T-helper 1 cell treated with Interleukin-12 subunit alpha and Interleukin-12 subunit beta and Interleukin-4 antibody, amounts not matched to agents 30 μg/mL and 1 μg/mL, for 36 hours (primary cell): Measurements from ENCODE around the gene ANKRD11.

Experiments used
- H3K27ac Mint-ChIP-seq: one replicate; pipeline ENCODE4 v1.8.0; 2021; ENCODE audit warnings: mild to moderate bottlenecking, mixed read lengths
- H3K27me3 Mint-ChIP-seq: one replicate; pipeline ENCODE4 v1.8.0; 2021; ENCODE audit warnings: low read depth, mixed read lengths
- H3K36me3 Mint-ChIP-seq: one replicate; pipeline ENCODE4 v1.8.0; 2021; ENCODE audit warnings: low read depth, mixed read lengths
- H3K4me1 Mint-ChIP-seq: one replicate; pipeline ENCODE4 v1.8.0; 2021; ENCODE audit warnings: low read depth, mixed read lengths
- H3K4me3 Mint-ChIP-seq: one replicate; pipeline ENCODE4 v1.8.0; 2021; ENCODE audit warnings: mild to moderate bottlenecking, moderate library complexity, mixed read lengths
- H3K9me3 Mint-ChIP-seq: one replicate; pipeline ENCODE4 v1.8.0; 2021; ENCODE audit warnings: mixed read lengths

Gene ANKRD11

DNA sequence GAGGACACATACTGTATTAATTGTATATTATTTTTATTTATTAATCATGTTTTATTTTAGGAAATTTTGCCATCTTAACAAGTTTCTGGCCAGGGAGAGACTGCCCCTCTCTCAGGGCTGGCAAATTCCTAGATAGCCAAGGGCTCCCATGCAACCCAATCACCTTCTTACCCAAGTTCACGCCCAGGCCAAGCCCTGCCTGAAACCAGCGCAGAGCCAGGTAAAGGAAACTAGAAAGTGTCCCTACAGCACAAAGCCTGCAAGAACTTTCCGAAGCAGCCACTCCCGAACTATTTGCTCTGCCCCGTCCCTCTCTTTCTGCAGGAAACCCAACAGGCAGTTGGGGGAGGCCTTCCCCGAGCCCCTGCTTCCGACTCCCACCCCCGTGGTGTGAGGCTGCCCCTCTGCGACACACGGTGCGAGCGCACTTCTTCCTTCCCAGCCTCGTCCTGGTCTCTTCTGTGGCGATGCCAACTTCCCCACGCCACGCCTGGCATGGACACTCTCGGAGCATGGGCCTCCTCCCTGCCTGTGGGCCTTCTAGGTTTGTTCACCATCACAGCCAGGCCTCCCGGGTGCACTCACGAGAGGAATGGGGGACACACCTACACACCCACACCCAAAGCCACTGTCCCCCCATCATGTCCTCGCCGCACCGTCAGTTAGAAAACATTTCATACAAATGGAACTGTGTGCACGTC is 172.5 kb downstream of the ANKRD11 start:
- Mint-ChIP-seq H3K9me3 (no peaks in the 10 kb centered on the region), H3K4me1 (peaks cover 78% of the 10 kb centered on the region), H3K27ac (peak overlapping the region; percentile 99), H3K27me3 (no peaks in the 10 kb centered on the region), H3K4me3 (peak overlapping the region; percentile 47), H3K36me3 (peaks cover 36% of the 10 kb centered on the region)

DNA sequence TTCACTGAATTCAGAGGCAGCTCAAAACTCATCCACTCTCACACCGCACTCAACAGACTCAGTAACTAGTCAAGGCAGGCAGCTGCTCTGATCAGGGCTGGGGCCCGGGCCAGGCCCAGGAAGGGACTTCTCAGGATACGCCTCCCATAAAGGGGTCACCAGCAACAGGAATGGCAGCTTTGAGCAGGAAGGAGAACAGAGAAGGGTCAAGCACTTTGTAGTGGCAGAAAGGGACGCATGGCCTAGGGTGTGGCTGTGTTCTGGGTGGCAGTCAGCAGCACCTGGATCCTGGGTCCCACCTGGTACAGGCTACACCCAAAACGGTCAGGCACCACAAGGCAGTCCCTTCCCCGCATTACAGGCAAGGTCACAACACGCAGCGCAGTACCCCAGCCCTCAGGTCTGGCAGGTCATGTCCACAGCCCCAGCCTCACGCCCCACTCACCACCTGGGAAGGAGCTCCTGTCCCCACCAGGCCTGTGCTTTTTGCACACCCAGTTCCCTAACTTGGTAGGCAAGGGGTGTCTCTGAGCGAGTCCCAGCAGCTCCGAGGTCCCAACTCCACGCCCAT is 173.2 kb downstream of the ANKRD11 start:
- H3K36me3 Mint-ChIP-seq, result peaks cover 33% of the 10 kb centered on the region
- H3K9me3 Mint-ChIP-seq, result no peaks in the 10 kb centered on the region
- peak overlapping the region; percentile 53 for H3K4me3 Mint-ChIP-seq
- H3K27me3 Mint-ChIP-seq, result no peaks in the 10 kb centered on the region
- peaks cover 72% of the 10 kb centered on the region for H3K4me1 Mint-ChIP-seq
- H3K27ac Mint-ChIP-seq, result peak overlapping the region; percentile 99

DNA sequence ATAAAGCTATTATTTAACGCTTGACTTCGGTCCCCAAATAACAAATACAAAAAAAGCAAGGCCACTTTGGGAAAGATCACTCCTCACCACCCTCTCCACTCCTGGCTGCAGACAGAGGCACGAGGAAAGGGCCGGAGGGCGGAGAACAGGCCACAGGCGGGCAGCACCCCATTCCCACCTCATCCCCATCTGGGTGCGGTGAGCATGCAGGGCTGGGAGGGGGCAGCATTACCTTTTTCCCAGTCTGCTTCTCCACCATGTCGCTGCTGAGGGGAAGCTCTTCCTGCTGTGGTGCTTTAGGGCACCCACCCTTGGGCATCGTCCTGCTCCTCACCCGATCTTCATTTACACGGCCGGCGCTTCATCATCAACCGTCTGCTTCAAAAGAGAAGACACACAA is 173.7 kb downstream of the ANKRD11 start:
- peak overlapping the region; percentile 72 for H3K4me3 Mint-ChIP-seq
- H3K4me1 Mint-ChIP-seq, result peaks cover 67% of the 10 kb centered on the region
- H3K27ac Mint-ChIP-seq, result peak overlapping the region; percentile 99
- H3K9me3 Mint-ChIP-seq, result no peaks in the 10 kb centered on the region
- no peaks in the 10 kb centered on the region for H3K27me3 Mint-ChIP-seq
- peaks cover 31% of the 10 kb centered on the region for H3K36me3 Mint-ChIP-seq

DNA sequence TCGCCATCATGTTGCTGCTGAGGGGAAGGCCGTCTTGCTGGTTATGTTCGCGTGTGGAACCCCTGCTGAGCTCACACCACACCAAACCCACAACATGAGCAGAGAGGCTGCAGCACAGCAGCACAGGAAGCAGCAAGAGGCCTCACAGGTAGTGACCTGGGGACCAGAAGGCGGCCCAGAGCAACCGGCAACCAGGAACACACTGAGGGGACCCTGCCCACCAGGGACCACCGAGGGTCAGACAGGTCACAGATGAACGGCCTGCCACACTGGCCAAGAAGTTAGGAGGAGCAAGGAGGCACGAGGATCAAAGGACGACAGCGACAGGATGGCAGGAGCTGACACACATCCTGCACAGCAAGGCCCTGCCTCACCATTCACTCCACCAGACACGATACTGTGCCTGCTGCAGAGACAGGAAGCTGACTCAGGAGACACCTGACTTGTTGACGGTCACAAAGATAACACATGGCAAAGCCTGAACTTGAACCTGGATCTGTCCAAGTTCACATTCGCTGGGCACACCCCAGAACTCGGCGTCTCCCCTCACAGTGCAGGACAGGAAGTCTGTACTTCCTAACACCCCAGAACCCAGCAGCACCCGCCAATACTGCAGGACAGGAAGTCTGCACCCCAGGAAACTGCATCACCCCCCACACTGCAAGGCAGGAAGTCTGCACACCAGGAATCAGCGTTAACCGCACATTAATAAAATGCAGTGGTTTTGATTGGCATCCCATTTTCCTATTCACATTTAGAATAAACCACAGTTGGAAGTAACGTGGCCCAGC is 174.4 kb downstream of the ANKRD11 start:
- peak overlapping the region; percentile 72 for H3K4me3 Mint-ChIP-seq
- H3K36me3 Mint-ChIP-seq, result peaks cover 33% of the 10 kb centered on the region
- no peaks in the 10 kb centered on the region for H3K27me3 Mint-ChIP-seq
- H3K4me1 Mint-ChIP-seq, result peaks cover 65% of the 10 kb centered on the region
- H3K27ac Mint-ChIP-seq, result peak overlapping the region; percentile 99
- H3K9me3 Mint-ChIP-seq, result no peaks in the 10 kb centered on the region

DNA sequence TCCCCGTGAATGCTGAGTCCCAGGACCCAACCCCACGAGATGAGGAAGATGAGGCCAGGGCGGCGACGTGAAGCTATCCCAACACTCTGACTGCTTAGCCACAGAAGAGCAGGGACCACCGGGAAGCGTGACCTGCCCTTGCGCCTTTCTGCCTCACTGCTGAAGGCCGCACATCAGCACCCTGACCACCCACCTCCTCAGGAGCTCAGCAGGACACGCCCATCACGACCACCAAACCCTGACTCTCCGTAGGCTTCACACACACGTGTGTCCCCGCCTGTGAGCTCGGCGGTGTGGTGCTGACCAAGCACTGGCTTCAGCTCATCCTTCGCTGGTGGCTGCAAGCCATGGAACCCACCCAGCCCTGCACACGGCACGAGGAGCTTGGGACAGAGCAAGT is 175.1 kb downstream of the ANKRD11 start:
- Mint-ChIP-seq H3K27ac (peak overlapping the region; percentile 99), H3K4me3 (peak overlapping the region; percentile 72), H3K36me3 (peaks cover 35% of the 10 kb centered on the region), H3K27me3 (no peaks in the 10 kb centered on the region), H3K9me3 (no peaks in the 10 kb centered on the region), H3K4me1 (peaks cover 64% of the 10 kb centered on the region)

DNA sequence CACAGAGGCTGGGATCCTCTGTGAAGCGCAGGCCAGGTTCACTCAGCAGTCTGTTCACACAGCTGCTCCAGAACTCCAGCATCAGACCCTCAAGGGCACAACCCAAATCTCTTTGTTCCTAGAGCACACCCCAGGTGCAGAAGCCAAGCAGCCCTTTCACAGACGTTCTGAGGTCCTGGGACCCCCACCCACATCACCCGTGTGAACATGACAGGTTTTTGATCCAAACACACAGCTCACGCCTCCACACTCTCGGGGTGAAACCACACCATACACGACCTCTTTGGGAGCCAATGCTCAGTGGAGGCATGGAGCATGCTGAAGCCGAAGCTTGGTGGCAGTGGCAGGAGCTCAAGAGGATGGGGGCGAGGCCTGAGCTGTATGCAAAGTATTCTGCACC is 175.5 kb downstream of the ANKRD11 start:
- Mint-ChIP-seq H3K36me3 (peaks cover 39% of the 10 kb centered on the region), H3K9me3 (no peaks in the 10 kb centered on the region), H3K27me3 (no peaks in the 10 kb centered on the region), H3K27ac (peak overlapping the region; percentile 99), H3K4me1 (peaks cover 64% of the 10 kb centered on the region), H3K4me3 (peak overlapping the region; percentile 66)

DNA sequence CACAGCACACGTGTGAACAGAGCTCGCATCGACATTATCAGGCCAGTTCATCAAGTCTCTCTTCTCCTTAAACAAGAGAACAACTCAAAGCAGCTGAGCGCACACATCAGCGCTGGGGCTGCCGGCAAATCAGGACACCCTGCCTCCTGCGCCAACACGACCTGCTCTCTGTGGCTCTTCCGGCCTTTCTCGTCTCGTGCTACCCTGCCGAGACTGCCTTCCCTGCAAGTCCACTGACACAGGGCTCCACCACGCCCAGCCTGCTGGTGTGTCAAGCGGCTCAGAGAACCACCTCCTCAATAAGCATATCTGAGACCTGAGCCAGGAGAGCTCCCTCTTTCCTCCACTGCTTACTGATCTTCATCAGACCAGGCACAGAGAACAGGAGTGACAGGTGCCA is 176.0 kb downstream of the ANKRD11 start:
- H3K4me3 Mint-ChIP-seq, result peak overlapping the region; percentile 66
- H3K27ac Mint-ChIP-seq, result peak overlapping the region; percentile 99
- H3K9me3 Mint-ChIP-seq, result no peaks in the 10 kb centered on the region
- peaks cover 64% of the 10 kb centered on the region for H3K4me1 Mint-ChIP-seq
- no peaks in the 10 kb centered on the region for H3K27me3 Mint-ChIP-seq
- peaks cover 39% of the 10 kb centered on the region for H3K36me3 Mint-ChIP-seq

DNA sequence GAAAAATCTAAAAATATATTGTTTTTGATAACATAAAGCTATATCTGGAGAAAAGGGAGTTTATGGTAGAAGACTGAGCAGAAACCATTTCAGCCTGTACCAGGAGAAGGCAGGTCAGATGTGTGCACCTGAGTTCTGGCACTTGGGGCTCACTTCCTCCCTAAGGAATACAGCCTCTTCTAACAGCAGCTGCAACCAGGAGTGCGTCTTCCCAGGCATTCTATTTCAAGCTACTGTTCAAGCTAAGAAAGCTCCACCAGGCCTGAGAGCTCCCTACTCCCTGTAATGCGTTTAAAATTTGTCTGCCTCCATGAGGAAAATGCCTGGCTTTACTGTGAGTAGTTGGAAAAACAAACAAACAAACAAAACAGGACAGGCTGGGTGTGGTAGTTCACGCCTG is 176.8 kb downstream of the ANKRD11 start:
- H3K9me3 Mint-ChIP-seq, result no peaks in the 10 kb centered on the region
- H3K27ac Mint-ChIP-seq, result peak overlapping the region; percentile 99
- peaks cover 38% of the 10 kb centered on the region for H3K36me3 Mint-ChIP-seq
- peaks cover 67% of the 10 kb centered on the region for H3K4me1 Mint-ChIP-seq
- peak overlapping the region; percentile 66 for H3K4me3 Mint-ChIP-seq
- no peaks in the 10 kb centered on the region for H3K27me3 Mint-ChIP-seq

DNA sequence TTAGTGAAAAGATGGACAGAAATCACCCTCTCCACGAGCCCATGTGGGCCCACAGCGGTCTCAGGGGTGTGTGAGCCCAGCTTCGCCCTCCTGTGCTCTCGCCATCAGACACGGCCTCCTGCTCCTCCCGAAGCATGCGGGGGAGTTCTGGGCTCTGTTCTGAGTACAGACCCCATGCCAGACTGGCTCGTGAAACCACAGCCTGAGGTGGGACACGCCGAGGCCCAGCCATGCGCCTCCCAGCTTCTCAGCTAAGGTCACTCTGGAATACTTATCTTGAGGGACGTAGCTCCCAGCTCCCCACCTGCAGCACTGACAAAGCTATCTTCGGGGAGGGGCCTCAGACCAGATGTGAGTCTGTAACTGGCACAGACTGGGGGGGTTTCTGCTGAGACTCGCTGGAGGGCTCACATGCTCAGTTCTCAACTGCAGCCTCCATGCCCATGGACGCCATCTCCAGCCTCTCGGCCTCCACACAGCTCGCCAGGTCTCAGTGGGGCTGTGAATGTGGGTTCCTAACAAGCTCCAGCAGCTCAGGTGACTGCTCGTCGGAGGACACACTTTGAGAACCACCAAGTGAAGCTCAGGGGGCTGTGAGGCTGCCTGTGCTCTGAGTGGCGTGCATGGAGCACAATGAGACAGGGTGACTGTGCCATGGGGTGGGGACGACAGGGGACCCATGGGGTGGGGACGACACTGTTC is 177.6 kb downstream of the ANKRD11 start:
- Mint-ChIP-seq H3K36me3 (peaks cover 32% of the 10 kb centered on the region), H3K27me3 (no peaks in the 10 kb centered on the region), H3K4me3 (no peak overlapping the region), H3K27ac (peak overlapping the region; percentile 41), H3K4me1 (peaks cover 65% of the 10 kb centered on the region), H3K9me3 (no peaks in the 10 kb centered on the region)

DNA sequence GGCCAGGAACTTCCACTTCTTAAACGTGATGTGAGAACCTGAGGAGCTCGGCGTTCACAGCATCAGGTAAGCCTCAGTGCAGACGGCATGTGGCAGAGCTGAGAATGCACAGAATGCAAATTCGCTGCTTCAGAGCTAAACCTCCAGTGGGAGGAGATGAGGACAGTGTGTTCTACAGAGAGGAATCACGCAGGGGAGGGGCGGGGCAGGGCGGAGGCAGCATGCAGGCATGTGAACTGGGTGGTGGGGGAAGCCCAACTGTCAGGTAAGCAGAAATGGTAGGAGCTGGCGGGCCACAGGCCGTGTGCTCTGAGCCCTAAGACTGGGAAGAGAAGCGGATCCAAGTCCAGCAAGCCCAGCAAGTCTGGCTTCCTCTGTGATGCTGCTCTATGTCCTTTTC is 178.2 kb downstream of the ANKRD11 start:
- Mint-ChIP-seq H3K27me3 (no peaks in the 10 kb centered on the region), H3K9me3 (no peaks in the 10 kb centered on the region), H3K4me3 (no peak overlapping the region), H3K27ac (no peak overlapping the region), H3K36me3 (peaks cover 31% of the 10 kb centered on the region), H3K4me1 (peaks cover 64% of the 10 kb centered on the region)

DNA sequence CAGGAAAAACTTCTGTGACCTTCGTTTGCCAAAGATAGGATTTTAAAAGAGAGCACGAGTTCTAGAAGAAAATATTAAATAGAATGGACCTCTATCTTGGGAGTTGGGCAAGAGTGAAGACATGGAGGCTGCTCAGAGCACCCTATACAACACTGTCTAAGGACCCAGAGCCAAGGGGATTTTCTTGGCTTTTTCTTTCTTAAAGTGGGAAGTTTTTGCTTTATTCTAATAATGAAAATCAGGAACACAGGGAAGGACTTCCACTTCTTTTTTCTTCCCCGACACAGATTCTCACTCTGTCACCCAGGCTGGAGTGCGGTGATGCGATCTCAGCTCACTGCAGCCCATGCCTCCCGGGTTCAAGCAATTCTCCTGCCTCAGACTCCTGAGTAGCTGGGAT is 178.7 kb downstream of the ANKRD11 start:
- Mint-ChIP-seq H3K27ac (peak overlapping the region; percentile 2), H3K4me3 (no peak overlapping the region), H3K27me3 (no peaks in the 10 kb centered on the region), H3K9me3 (no peaks in the 10 kb centered on the region), H3K36me3 (peaks cover 28% of the 10 kb centered on the region), H3K4me1 (peaks cover 62% of the 10 kb centered on the region)

DNA sequence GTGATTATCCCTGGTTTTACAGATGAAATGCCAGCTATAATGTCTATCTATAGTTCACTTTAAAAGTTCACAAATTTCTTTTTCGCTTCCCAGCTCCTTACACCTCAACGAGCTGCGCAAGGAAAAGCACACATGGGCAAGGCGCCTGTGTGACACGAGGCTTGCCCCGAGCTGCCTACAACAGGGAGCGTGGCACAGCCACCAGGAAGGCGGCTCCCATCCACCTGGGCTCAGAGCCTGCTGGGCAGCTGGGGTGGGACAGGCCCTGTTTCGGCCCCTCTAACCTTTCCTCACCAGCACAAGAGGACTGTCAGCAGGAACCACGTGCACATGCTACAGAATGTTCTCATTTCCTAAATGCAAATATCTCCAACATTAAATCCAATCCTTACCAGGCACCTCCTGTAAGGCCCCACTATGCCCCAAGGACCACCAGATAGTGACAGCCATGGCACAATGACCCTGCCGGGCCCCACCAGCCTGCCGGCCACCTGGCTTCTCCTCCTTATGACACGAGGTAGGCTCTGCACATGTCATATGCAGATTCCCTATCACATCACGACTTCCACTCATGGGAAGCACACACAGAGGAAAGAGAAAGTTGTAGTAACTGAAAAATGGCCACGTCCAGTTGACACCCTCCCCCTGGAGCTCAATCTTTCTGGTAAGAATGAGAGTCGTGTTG is 180.8 kb downstream of the ANKRD11 start:
- peaks cover 43% of the 10 kb centered on the region for H3K4me1 Mint-ChIP-seq
- no peaks in the 10 kb centered on the region for H3K27me3 Mint-ChIP-seq
- peak overlapping the region; percentile 68 for H3K27ac Mint-ChIP-seq
- H3K9me3 Mint-ChIP-seq, result no peaks in the 10 kb centered on the region
- peaks cover 18% of the 10 kb centered on the region for H3K36me3 Mint-ChIP-seq
- H3K4me3 Mint-ChIP-seq, result no peak overlapping the region

DNA sequence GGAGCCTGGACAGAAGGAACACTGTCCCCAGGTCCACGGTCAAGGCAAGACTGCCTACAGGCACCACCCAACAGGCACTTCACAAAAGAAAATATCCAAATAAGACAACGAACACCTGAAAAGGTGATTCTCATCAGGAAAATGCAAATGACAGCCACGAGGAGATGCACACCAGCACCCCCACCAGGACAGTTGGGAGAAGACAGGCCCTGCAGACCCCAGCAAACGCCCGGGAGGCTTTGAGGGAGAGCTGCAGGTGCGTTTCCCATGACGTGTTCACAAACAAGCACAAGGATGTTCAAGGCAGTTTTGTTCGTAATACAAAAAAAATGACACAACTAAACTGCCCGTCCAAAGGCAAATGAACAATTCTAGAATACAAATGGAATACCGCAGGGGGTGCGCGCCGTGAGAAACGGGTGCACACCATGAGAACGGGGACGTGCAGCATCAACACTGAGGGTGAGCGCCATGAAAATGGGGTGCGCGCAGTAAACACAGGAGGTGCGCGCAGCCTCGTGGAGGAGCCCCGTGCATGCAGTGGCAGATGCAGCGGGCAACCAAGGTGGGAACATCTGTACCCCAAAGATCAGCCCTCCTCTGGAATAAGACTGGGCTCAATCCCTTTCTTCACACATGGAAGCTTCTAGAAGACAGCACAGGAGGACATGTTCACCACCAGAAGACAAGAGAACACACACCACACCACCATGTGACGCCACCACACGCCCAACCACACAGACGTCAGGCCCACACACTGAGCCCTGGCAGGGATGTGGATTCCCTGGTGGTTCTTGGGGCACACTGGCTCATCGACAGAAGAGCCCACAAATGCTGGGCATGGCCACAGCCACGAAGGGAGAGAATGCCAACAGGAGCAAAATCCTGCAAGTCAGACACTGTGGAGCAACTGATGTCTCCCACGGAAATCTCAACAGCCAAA is 181.7 kb downstream of the ANKRD11 start:
- Mint-ChIP-seq H3K4me1 (peaks cover 42% of the 10 kb centered on the region), H3K27ac (peak overlapping the region; percentile 79), H3K9me3 (no peaks in the 10 kb centered on the region), H3K27me3 (no peaks in the 10 kb centered on the region), H3K4me3 (peak overlapping the region; percentile 27), H3K36me3 (peaks cover 18% of the 10 kb centered on the region)
